NCI-H2107 (cell line): ENCODE results near the gene FGD4.

ENCODE experiments used
- DNase-seq: peaks from one replicate; lab custom pipeline; 2025; lab: John Stamatoyannopoulos, UW

FGD4 gene

GRCh38 chr12:32606443-32606842, 207.1 kb downstream of the FGD4 start:
- no peak for DNase-seq

- DNase-seq, result no peak
These were observed 210.6 kb downstream of the FGD4 start for GRCh38 chr12:32609966-32610365.

- no peak for DNase-seq
These were observed 212.6 kb downstream of the FGD4 start for GRCh38 chr12:32611986-32612385.

GRCh38 chr12:32612658-32613614, 213.6 kb downstream of the FGD4 start:
- DNase-seq, result no peak

GRCh38 chr12:32615441-32615840, 216.1 kb downstream of the FGD4 start:
- no peak for DNase-seq

- DNase-seq, result no peak
These were observed 218.2 kb downstream of the FGD4 start for GRCh38 chr12:32617534-32617933.

GRCh38 chr12:32618115-32618514, 218.8 kb downstream of the FGD4 start:
- no peak for DNase-seq

- no peak for DNase-seq
These were observed 228.6 kb downstream of the FGD4 start for GRCh38 chr12:32627976-32628375.

GRCh38 chr12:32641287-32641901, 242.0 kb downstream of the FGD4 start:
- DNase-seq, result no peak

- no peak for DNase-seq
These were observed 245.1 kb downstream of the FGD4 start for GRCh38 chr12:32644431-32644830.

GRCh38 chr12:32647275-32647674, 247.9 kb downstream of the FGD4 start:
- no peak for DNase-seq

GRCh38 chr12:32650508-32650907, 251.2 kb downstream of the FGD4 start:
- DNase-seq, result no peak

GRCh38 chr12:32651151-32651955, 252.0 kb downstream of the FGD4 start:
- DNase-seq, result no peak

- no peak for DNase-seq
These were observed 252.5 kb downstream of the FGD4 start for GRCh38 chr12:32651956-32652210.

GRCh38 chr12:32659908-32660440, 260.6 kb downstream of the FGD4 start:
- no peak for DNase-seq

GRCh38 chr12:32661706-32662105, 262.3 kb downstream of the FGD4 start:
- no peak for DNase-seq

- DNase-seq, result no peak
These were observed 263.3 kb downstream of the FGD4 start for GRCh38 chr12:32662665-32663064.

- DNase-seq, result no peak
These were observed 266.7 kb downstream of the FGD4 start for GRCh38 chr12:32666018-32666417.

- DNase-seq, result no peak
These were observed 270.2 kb downstream of the FGD4 start for GRCh38 chr12:32669584-32669983.

GRCh38 chr12:32671930-32672780, 272.8 kb downstream of the FGD4 start:
- DNase-seq, result peak; percentile 32

GRCh38 chr12:32679091-32679919, 279.9 kb downstream of the FGD4 start, which contains the start of gene DNM1L:
DNM1L (plus strand) TSS chr12:32679301; CDS start chr12:32679364, 63 bp downstream.
- peak; percentile 92 for DNase-seq
